Stimulated activated CD8-positive, alpha-beta memory T cell treated with anti-CD3 and anti-CD28 coated beads, Interleukin-12 subunit alpha, Interleukin-12 subunit beta, amount 100 ng/mL, for 1 hour (primary cell): Measurements from ENCODE around the gene TMED4.
"Not testable (repeated sequence)": the region's sequence is repeated elsewhere in the genome, so short reads cannot be mapped to it uniquely, and the experiment has no call there.

Source experiments
- DNase-seq: peaks from one replicate; pipeline ENCODE4 v3.0.0-alpha.2; 2020; ENCODE audit warnings: low read depth

TMED4 gene

GRCh38 chr7:44568771-44569560 is 13.1 kb downstream of the TMED4 start:
- DNase-seq = no peak

DNA sequence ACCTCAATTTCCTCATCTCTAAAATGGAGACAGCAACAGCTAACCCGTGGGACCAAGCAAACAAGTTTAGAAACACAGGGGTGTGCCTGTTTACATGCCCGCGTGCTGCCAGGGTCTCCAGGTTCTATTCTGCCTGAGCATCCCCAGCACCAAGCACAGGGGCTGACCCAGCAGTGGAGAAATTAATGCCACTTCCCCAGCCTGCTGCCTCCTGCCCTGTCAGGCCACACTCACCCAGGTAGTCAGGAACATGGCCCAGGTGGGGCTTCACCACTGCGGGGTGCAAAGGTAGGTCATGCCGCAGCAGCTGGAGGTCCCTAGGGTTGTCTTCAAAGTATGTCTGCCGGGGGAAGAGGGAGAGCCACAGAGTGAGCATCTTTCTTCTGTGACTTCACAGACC is 14.1 kb downstream of the TMED4 start:
- DNase-seq = no peak

DNA sequence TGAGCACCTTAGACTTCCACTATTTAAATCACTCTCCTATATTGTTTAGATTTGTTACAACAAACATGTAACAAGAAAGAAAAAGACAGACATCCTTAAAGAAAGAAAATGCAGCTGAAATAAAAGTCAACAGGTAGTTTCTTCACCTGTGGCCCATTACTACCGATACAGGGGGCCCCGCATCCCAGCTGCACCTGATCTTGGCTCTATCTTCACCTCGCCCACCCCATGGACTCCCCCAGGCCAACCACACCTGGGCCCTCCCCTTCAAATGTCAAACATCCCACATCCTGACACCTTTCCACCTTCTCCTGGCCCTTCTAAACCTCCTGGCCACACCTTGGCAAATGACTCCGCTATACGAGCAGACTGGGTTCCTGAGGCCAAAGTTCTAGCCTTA is 15.4 kb downstream of the TMED4 start:
- DNase-seq = no peak

DNA sequence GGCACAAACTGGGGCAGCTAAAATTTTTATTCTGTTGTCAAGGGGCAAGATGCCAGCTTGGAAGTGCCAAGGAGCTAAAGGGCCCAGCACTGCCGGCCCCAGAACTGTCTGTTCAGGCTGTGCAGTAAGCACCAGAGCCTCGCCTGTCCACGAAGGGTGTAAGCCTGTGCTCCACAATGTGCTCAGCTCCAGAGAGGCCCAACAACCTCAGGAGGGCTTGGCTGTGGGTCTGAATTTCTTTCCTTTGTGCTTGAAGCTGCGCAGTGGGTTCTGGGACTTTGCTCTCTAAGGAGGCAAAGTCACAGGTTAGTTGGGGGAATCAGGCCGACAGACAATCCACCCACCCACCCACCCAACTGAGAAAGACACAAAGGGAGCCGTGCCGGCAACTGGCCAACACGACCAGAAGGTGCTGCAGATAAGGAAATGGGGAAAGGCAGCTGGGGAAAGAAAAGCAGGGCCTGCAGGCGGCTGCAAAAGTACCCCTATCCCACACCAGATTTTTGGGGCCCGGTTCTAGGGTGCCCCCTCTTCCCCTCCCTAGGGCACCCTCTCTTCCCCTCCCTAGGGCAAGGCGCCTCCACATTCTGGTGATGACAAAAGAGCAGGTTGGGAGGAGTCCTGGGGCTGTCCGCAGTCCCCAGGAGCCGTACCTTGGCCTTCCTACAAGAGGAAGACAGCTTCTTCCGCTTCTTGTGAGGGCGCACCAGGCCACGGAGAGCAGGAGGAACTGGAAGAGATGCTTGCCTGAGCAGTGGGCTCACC is 16.1 kb downstream of the TMED4 start:
- no peak for DNase-seq

DNA sequence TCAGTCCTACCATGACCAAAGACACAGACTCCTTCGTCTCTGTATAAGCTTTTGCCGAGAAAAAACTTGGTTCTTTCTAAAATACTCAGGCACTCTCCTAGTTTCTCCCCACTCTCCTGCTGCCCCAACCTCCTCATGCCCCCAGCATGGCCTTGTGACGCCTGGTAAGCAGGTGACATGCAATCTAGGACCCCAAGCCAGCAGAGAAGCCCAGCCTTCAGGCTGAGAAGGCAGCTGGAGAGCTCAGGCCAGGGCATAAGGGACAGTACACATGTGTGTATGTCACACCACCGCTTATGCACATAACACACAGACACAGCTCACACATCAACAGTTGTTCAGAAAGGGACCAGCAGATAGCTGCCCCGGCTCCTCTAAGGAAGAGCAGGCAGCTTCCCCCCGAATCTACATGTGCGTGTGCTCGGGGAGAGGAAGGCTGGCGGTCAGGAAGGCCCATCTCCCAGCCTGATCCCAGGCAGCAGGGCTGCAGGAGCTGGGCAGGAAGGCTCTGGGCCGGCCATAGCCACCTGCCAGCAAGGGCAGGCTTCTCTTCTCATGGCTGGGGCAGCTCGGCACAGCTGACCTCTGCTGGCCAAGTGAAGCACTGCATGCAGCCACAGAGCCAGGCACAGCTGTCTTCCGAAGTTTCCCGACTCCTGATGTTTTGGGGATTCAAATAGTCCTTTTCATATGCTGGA is 16.8 kb downstream of the TMED4 start:
- no peak for DNase-seq

DNA sequence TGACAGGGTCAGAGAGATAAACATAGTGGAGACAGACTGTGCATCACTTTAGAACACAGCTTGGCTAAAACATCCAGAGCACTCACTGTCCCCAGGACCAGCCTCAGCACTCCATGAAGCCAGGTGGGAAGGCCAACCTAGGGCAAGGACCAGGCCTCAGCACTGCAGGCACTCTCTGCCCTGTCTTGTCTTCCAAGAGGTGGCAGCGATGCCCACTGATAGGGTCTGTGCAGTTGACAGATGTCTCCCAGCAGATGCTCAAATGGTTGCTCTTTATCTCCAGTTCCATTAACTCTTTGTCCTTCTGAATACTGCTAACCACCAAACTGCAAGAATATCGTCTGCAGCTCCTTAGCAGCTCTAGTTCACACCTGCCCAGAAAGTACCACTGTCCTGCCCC is 17.4 kb downstream of the TMED4 start:
- DNase-seq = no peak

DNA sequence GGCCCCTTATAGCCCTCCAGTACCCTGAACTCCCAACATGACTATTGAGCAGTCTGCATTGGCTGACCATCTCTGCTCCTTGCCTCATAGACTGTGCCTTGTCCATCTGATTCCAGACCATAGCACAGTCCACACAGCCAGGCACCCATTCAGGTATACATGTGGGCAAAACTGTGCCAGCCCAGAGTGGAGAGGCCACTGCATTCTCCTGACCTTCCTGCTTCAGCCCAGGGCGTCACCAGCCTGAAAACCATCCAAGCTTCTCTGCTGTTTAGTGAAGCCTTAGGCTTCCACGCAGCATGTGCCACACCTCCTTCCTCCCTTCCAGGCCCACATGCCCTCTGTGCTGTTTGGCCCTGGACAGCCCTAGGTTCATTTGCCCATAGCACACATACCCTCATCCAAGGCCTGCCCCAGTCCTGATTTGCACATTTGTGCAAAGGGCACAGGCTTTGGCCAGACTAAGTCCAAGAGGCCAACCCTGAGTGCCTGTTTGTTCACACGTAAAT is 18.8 kb downstream of the TMED4 start:
- no peak for DNase-seq

GRCh38 chr7:44562622-44562962 is 19.4 kb downstream of the TMED4 start:
- DNase-seq = not testable (repeated sequence)

DNA sequence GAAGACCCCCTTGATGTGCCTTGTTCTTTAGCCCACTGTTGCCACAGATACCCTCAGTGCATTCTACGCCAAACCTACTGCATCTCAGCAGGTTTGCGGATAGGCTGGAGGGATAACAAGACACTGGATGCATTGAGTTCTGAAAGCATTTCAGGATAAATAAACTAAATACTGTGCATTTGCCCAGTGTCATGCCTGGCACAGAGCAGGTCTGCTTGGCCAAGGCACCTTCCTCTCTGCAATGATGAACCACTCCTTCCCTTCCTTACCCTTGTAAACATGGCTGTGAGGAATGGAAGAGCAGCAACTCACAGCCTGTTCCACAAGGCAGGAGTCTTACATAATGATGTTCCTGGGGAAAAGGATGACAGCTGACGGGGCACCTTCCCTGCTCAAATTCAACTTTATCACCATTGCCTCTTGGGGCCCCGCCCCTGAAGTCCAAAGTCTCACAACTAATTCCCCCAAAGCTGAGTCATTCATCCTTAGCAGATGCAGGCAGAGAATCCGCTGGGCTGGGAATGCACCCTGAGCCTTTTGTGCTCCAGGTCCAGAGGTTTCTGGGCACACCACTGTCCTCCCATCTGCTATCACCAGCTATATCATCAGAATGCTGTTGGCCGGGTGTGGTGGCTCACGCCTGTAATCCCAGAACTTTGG is 19.9 kb downstream of the TMED4 start:
- DNase-seq = no peak

DNA sequence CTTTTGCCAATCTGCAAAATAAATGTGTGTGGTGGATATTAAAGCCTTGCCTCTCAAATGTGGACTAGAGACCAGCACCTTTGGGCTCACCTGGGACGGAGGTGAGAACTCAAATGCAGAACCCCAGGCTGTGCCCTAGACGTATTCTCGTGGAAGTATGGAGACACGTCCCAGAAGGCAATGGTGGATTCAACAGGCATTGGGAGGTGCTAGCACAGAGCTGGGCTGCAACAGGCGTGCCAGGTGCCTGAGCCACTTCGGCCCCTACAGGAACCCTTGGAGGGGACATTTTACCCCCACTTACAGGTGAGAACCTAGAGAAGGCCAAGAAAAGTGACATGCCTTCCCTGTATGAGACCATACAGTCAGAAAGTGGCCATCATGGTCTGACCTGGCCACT is 20.6 kb downstream of the TMED4 start:
- no peak for DNase-seq

DNA sequence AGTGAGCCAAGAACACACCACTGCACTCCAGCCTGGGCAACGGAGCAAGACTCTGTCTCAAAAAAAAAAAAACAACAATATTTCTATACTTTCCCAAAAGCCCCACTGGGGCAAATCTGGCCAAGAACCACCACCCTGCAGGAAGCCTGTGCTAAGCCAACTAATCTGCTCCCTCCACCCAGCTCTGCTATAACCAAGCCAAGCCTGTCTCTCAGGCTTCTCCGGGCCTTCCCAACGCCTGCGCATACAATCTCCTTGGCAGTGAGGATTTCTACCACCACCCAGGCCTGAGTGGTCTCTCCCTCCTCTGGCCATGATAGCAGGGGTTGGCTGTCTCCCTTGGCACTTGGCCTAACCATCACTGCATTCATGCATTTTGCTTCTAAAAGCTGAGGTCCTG is 22.5 kb downstream of the TMED4 start:
- DNase-seq = no peak

DNA sequence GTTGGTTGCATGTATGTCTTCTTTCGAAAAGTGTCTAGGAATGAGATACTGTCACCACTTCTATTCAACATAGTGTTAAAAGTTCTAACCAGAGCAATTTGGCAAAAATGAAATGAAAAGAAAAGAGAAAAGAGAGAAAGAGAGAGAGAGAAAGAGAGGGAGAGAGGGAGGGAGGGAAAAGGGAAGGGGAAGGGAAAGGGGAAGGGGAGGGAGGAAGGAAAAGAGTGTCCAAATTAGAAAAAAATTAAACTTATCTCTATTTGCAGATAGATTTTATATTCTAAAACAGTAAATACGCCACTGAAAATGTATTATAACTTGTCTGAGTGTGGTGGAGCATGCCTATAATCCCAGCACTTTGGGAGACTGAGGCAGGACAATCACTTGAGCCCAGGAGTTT is 24.5 kb downstream of the TMED4 start:
- no peak for DNase-seq

GRCh38 chr7:44555350-44555749 is 26.7 kb downstream of the TMED4 start:
- no peak for DNase-seq

DNA sequence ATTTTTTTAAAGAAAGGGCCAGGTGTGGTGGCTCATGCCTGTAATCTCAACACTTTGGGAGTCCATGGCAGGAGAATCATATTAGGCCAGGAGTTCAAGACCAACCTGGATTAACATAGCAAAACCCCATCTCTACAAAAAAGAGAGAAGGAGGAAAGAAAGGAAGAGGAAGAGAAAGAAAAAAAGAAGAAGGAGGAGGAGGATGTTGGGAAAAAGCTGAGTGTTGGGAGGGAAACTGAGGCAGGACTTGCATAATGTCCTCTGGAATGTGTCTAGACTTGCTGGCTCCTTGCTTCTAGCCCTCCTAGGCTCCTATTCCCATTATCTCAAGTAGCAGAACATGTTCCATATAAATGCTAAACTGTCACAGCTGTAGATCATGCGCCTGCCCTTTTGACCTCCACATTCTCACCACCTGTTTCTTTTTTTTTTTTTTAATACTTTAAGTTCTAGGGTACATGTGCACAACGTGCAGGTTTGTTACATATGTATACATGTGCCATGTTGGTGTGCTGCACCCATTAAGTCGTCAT is 29.5 kb downstream of the TMED4 start:
- DNase-seq = not testable (repeated sequence)

DNA sequence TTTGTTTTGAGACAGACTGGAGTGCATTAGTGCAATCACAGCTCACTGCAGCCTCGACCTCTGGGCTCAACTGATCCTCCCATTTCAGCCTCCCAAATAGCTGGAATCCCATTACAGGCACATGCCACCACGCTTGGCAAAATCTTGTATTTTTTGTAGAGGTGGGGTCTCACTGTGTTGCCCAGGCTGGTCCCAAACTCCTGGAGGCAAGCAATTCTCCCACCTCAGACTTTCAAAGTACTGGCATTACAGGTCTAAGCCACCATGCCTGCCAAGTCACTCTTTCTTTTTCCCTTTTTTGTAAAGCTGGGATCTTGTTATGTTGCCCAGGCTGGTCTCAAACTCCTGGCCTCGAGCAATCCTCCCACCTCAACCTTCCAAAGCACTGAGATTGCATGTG is 32.6 kb downstream of the TMED4 start:
- no peak for DNase-seq

DNA sequence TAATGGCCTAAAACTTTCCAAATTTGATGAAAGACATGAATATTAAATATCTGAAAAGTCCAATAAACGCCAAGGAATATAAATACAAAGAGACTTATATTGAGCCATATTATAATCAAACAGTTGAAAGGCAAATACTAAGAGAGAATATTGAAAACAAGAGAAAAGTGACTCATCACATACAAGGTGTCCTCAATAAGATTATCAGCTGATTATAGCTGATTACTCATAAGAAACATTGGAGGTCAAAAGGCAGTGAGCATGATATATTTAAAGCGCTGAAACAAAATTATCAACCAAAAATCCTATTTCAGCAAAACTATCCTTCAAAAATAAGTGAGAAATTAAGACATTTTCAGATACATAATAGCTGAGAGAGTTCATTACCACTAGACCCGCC is 33.1 kb downstream of the TMED4 start:
- DNase-seq = no peak

- DNase-seq = no peak
Observed at GRCh38 chr7:44547536-44548231, 34.3 kb downstream of the TMED4 start.

- DNase-seq = no peak
Observed at GRCh38 chr7:44541876-44542610, 40.0 kb downstream of the TMED4 start.

DNA sequence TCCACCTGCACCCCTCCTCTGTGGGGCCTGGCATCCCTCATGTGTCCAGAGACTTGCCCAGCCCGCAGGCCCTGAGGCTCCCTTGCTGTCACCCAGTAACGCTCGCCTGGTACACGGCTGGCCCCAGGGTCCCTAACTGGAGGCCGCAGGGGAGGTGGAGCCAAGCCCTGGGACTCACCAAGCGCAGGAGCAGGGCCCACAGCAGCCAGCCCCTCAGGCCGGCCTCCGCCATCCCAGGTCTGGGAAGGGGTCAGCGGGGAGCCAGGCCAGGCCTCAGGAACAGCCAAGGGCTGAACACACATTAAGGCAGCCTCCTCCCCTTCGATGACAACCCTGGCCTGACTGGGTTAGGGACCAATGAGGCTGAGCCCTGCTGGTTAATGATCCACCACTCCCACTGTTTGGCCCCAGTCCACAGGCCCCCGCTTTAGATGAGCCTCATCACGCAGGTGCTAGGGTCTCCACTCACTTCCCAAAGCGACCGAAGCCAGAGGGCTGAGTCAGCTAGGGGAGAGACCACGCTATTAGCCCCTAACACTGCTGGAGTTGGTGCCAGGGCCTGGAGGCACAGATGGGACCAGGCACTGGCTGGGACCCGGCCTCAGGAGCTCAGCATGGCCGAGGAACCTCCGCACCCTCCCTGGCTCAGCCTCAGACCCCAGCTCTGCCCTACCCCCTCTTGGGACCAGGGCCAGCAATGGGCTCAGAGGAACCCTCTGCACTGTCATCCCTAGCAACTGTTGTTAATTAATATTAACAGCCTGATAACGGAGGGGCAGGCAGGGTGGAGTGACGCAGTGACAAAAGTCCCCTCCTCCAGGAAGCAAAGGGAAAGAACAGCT is 40.8 kb downstream of the TMED4 start, which contains the start of gene NPC1L1:
NPC1L1 (minus strand) TSS at position 303 of the 842 bp plus-strand sequence; CDS start at position 232, 71 bp downstream.
- DNase-seq = no peak

DNA sequence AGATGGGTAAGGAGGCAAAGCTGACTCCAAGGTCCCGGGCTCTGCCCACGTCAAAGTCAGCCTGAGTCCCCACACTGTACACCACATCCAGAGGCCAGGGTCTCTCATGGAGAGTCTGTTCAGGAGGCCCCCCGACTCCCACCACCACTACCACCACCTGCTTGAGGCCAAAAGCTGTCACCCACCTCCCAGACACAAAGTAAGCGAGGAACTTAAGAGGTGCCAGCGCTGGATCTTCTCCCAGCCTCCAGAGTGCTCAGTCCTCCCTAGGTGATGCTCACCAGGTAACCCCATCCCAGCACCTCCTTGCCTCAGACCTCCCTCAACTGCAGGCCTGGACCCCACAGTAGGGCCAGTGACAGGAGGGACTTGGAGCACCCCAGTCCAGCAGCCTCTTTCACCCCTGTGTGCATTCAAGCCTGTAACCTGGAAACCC is 41.4 kb downstream of the TMED4 start:
- no peak for DNase-seq
